Large intestine (tissue), 3 donors: ENCODE data around the gene ESX1. TPM values are rescaled to one million over a fixed set of nuclear protein-coding genes. Genes with fewer than 3 reads are reported as not detected.
"Not testable (repeated sequence)": the region's sequence is repeated elsewhere in the genome, so short reads cannot be mapped to it uniquely, and the experiment has no call there.

Source experiments
- DNase-seq, 2 donors: peaks; one replicate each; pipeline versions ENCODE4 v3.0.0 to v3.0.0-alpha.2; 2013
- H3K27ac ChIP-seq: one replicate; pipeline ENCODE4 v1.5.1; 2013; ENCODE audit warnings: low read length
- H3K27me3 ChIP-seq: 2 replicates; pipeline ENCODE4 v1.6.1; 2013; ENCODE audit warnings: low read length; ENCODE audit not compliant: control insufficient read depth, insufficient read depth
- H3K36me3 ChIP-seq: 2 replicates; pipeline ENCODE4 v1.6.1; 2013; ENCODE audit warnings: low read length; ENCODE audit not compliant: control insufficient read depth, insufficient read depth
- H3K4me1 ChIP-seq: one replicate; pipeline ENCODE4 v1.6.1; 2013; ENCODE audit warnings: low read length; ENCODE audit not compliant: control insufficient read depth, insufficient read depth
- H3K4me3 ChIP-seq: one replicate; pipeline ENCODE4 v1.5.1; 2013; ENCODE audit warnings: low read length
- H3K9me3 ChIP-seq: one replicate; pipeline ENCODE4 v1.6.1; 2013; ENCODE audit warnings: mild to moderate bottlenecking, low read depth, low read length, moderate library complexity; ENCODE audit not compliant: control insufficient read depth
- WGBS: methylation state at CpG from one replicate; pipeline ENCODE4 v1.1.5; 2013; ENCODE audit warnings: low lambda C conversion rate; ENCODE audit not compliant: insufficient coverage; 5-methylcytosine and 5-hydroxymethylcytosine counted together
- polyA plus RNA-seq: library from polyadenylated mRNA; unstranded; fragments of 120-200 nt; gene quantifications from one replicate; pipeline ENCODE4 v1.2.1, GENCODE V29; 2013

Gene ESX1
- polyA plus RNA-seq, 1 donor = not detected

- no CpG with 5 or more reads among the region's 6 CpGs for WGBS
- H3K27ac ChIP-seq = no peak overlapping the region
Observed at GRCh38 chrX:104270212-104270611, 15.5 kb upstream of the ESX1 start.

DNA sequence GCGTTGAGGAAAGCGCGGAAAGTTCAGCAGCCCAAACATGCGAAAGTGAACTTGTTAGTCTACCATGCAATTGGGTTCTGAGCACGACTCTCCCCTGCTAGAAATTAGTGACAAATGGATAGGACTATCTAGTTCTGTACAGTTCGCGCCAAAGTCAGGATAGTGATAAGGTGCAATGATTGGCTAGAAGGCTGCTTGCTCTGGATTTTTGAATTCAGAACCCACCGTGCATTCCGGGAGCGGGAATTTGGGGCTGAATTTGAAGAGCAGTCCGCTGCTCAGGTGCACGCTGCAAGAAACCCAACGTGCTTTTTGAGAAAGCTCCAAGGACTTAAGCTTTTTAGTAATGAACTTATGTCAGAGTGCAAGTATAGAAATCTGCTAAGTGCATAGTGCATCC, 732 bp upstream of the ESX1 start:
- Histone ChIP-seq H3K9me3 (no peaks in the 10 kb centered on the region), H3K4me1 (peaks cover 2% of the 10 kb centered on the region), H3K4me3 (no peak overlapping the region), H3K27me3 (peaks cover 55% of the 10 kb centered on the region), H3K27ac (no peak overlapping the region), H3K36me3 (no peaks in the 10 kb centered on the region)
- DNase-seq = no peak
- no CpG with 5 or more reads among the region's 13 CpGs for WGBS

More at GRCh38 chrX:104270212-104270611, 15.5 kb upstream of the ESX1 start:
- Histone ChIP-seq H3K27me3 (peaks cover 12% of the 10 kb centered on the region), H3K9me3 (no peaks in the 10 kb centered on the region), H3K4me1 (no peaks in the 10 kb centered on the region), H3K4me3 (no peak overlapping the region), H3K36me3 (no peaks in the 10 kb centered on the region)
- no peak for DNase-seq

DNA sequence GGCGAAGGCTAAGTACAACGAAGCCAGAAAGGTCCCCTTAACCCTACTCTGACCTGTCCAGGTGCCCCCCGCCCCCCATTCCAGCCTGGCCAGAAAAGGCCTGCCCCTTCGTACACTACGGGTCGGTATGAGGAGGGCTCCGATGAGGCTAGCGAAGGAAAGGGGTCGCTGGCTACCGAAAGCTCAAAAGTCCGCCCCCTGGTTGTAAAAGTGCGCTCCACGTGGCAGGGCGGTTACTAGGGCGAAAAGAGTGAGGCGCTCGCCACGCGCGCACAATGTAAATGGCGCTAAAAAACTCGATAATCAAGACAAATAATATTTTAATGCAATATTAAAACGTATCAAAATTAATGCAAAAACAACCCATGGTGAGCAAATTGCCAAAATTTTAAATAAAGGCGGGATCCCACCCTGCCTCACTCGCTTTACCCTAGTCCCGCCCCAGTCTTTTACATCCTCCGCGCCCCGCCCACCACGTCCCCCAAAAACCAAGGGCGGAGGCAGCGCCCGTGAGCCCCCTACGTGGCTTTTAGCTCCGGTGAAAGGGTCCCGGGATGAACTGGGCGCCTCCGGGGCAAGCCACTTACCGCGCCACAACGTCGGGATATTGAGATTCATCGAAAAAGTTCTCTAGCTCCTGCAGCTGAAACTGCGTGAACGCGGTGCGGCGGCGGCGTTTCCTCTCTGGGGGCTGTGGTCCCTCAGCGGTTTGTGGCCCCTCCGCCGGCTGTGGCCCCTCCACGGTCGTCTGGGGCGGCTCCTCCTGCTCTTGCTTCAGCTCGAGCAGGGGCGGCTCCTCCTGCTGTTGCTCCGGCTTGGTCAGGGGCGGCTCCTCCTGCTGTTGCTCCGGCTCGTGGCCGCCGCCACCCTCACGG, 929 bp downstream of the ESX1 start:
- peaks cover 55% of the 10 kb centered on the region for H3K27me3 ChIP-seq
- 0% methylated on average over 3 of the region's 65 CpGs for WGBS
- H3K36me3 ChIP-seq = no peaks in the 10 kb centered on the region
- no peaks in the 10 kb centered on the region for H3K9me3 ChIP-seq
- no peak overlapping the region for H3K27ac ChIP-seq
- H3K4me1 ChIP-seq = peaks cover 2% of the 10 kb centered on the region
- DNase-seq = no peak
- H3K4me3 ChIP-seq = no peak overlapping the region

- Histone ChIP-seq H3K4me3 (no peak overlapping the region), H3K27ac (no peak overlapping the region), H3K4me1 (peaks cover 2% of the 10 kb centered on the region), H3K9me3 (no peaks in the 10 kb centered on the region), H3K36me3 (no peaks in the 10 kb centered on the region), H3K27me3 (peaks cover 34% of the 10 kb centered on the region)
- DNase-seq = no peak
- no CpG with 5 or more reads among the region's 17 CpGs for WGBS
Observed at GRCh38 chrX:104250470-104250869, 4.3 kb downstream of the ESX1 start.

GRCh38 chrX:104230060-104230459, 24.7 kb downstream of the ESX1 start:
- WGBS = no CpG with 5 or more reads among the region's 10 CpGs
- not testable (repeated sequence) for H3K36me3 ChIP-seq

DNA sequence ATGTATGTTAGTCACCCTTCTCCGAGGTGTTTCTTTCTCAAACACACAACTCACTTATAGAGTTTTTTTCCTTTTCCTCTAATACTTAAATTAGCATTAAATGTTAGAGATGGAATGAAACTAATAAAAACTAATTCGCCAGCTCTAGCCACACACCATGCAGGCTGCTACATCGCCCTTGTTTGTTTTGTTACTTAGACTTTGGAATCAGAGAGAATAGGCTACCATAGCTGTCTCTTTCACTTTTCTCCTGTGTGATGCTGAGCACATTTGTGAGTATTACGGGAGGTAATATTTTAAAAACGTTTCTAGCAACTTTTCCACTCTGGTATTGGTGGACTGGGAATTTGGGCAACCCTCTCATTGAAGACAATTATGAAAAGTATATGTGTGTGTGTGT, 43.5 kb downstream of the ESX1 start:
- DNase-seq = no peak
- no CpG with 5 or more reads among the region's 5 CpGs for WGBS
- H3K27ac ChIP-seq = no peak overlapping the region
- no peaks in the 10 kb centered on the region for H3K9me3 ChIP-seq
- H3K27me3 ChIP-seq = no peaks in the 10 kb centered on the region
- H3K4me1 ChIP-seq = no peaks in the 10 kb centered on the region
- no peaks in the 10 kb centered on the region for H3K36me3 ChIP-seq
- H3K4me3 ChIP-seq = no peak overlapping the region

More at GRCh38 chrX:104230060-104230459, 24.7 kb downstream of the ESX1 start:
- H3K9me3 ChIP-seq, H3K27ac ChIP-seq, H3K4me1 ChIP-seq, DNase-seq, H3K4me3 ChIP-seq, H3K27me3 ChIP-seq: not testable (repeated sequence)

- Histone ChIP-seq H3K9me3 (no peaks in the 10 kb centered on the region), H3K36me3 (no peaks in the 10 kb centered on the region), H3K27me3 (no peaks in the 10 kb centered on the region), H3K4me1 (no peaks in the 10 kb centered on the region), H3K27ac (no peak overlapping the region), H3K4me3 (no peak overlapping the region)
- no CpG with 5 or more reads among the region's 5 CpGs for WGBS
- DNase-seq = no peak
Observed at GRCh38 chrX:104205548-104205947, 49.2 kb downstream of the ESX1 start.

Other genes with a start within 250 kb of the ESX1 start
- not detected for gene H2BW1, start 241.2 kb downstream of the ESX1 start, polyA plus RNA-seq
- not detected for gene H2BW2, start 215.0 kb downstream of the ESX1 start, polyA plus RNA-seq
- gene TMSB15C, start 178.7 kb downstream of the ESX1 start, polyA plus RNA-seq = 5.6 TPM
- gene ZCCHC18, start 142.4 kb downstream of the ESX1 start, polyA plus RNA-seq = 2.3 TPM
- gene SLC25A53, start 97.9 kb downstream of the ESX1 start, polyA plus RNA-seq = 10.7 TPM
- gene FAM199X, start 88.5 kb downstream of the ESX1 start, polyA plus RNA-seq = 22.3 TPM